Mucosa of rectum (tissue), 2 donors: Measurements from ENCODE around the gene LRMDA.

Experiments used
- H3K27ac ChIP-seq, 2 donors: one replicate each; pipeline ENCODE4 v1.7.0; 2013; ENCODE audit warnings: inconsistent platforms in 2 of 2, low read depth in 2 of 2, low read length in 2 of 2
- H3K27me3 ChIP-seq, 2 donors: one replicate each; pipeline ENCODE4 v1.7.0; 2013; ENCODE audit warnings: low read length in 2 of 2; ENCODE audit not compliant: control insufficient read depth in 2 of 2, insufficient read depth in 2 of 2
- H3K36me3 ChIP-seq, 2 donors: one replicate each; pipeline ENCODE4 v1.7.0; 2013; ENCODE audit warnings: low read length in 2 of 2; ENCODE audit not compliant: control insufficient read depth in 2 of 2, insufficient read depth in 2 of 2
- H3K4me1 ChIP-seq, 2 donors: one replicate each; pipeline ENCODE4 v1.7.0; 2013; ENCODE audit warnings: low read length in 2 of 2, mild to moderate bottlenecking in 1 of 2; ENCODE audit not compliant: control insufficient read depth in 2 of 2, insufficient read depth in 2 of 2
- H3K4me3 ChIP-seq, 2 donors: one replicate each; pipeline ENCODE4 v1.7.0; 2013; ENCODE audit warnings: low read length in 2 of 2
- H3K9ac ChIP-seq, 2 donors: one replicate each; pipeline ENCODE4 v1.7.0; 2013; ENCODE audit warnings: low read length in 2 of 2, low read depth in 1 of 2, mild to moderate bottlenecking in 1 of 2
- H3K9me3 ChIP-seq, 2 donors: one replicate each; pipeline ENCODE4 v1.7.0; 2013; ENCODE audit warnings: low read length in 2 of 2; ENCODE audit not compliant: control insufficient read depth in 2 of 2
- donor health status: healthy.
- donor health status: Normal muscosa, but diverticular disease.

LRMDA gene

DNA sequence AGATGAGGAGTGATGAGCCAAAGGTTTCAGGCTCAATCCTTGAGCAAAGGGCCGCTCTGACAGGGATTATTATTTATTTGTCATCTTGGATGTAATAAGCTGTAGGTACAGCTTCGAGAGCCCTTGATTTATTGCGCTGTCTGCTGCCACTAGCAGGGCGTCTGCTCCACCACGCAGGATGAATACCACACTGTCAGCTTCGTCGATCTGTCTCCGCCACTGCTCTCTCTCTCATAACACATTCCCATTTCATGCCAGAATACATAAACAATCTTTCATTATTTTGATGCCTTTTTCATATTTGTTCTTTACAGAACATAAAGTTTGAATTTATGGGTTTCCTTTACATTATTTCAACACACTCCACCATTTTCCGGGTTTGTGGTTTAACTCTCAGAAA lies 276.6 kb downstream of the LRMDA start:
- no peaks in the 10 kb centered on the region for H3K4me1 ChIP-seq
- no peak overlapping the region for H3K27ac ChIP-seq
- H3K36me3 ChIP-seq: no peaks in the 10 kb centered on the region
- no peak overlapping the region for H3K9ac ChIP-seq
- H3K4me3 ChIP-seq: no peak overlapping the region
- no peaks in the 10 kb centered on the region for H3K9me3 ChIP-seq
- H3K27me3 ChIP-seq: no peaks in the 10 kb centered on the region

DNA sequence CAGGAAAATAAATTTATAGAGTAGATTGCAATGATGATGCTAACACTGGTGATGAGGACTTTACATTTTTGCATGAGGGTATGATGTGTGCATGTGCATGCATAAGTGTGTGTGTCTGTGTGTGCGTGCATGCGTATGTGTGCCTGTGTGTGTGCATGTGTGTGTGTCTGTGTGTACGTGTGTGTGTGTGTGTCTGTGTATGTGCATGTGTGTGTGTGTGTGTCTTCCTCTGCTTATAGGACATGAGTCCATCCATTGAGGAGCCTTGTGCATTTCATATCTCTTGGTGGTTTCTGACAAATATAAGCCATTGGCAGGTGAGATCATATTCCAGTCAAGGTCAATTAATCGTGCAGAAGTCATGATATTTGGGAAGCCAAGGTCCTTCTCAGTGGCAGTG lies 277.8 kb downstream of the LRMDA start:
- H3K9ac ChIP-seq: no peak overlapping the region
- no peaks in the 10 kb centered on the region for H3K27me3 ChIP-seq
- no peak overlapping the region for H3K4me3 ChIP-seq
- H3K4me1 ChIP-seq: no peaks in the 10 kb centered on the region
- no peaks in the 10 kb centered on the region for H3K9me3 ChIP-seq
- no peak overlapping the region for H3K27ac ChIP-seq
- H3K36me3 ChIP-seq: no peaks in the 10 kb centered on the region

DNA sequence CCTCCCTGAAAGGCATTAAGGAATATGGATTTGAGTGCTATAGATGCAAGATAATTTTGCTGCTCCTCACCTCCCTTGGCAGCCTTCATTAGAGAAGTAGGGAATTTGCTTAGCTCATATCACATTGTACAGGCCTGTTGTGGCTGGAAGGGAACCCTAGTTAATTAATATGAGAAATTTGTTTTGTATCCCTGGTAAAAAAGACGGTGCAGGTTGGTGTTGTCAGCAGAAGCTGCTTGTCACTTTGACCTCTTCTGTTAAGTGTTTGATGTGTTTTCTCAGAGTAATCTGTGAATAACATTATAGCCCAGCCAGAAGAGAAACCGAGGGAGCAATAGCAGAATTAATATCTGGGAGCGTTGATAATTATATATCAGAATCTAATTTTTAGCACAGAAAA lies 278.4 kb downstream of the LRMDA start:
- H3K4me3 ChIP-seq: no peak overlapping the region
- H3K9me3 ChIP-seq: no peaks in the 10 kb centered on the region
- H3K4me1 ChIP-seq: no peaks in the 10 kb centered on the region
- no peak overlapping the region for H3K9ac ChIP-seq
- no peak overlapping the region for H3K27ac ChIP-seq
- no peaks in the 10 kb centered on the region for H3K27me3 ChIP-seq
- no peaks in the 10 kb centered on the region for H3K36me3 ChIP-seq

DNA sequence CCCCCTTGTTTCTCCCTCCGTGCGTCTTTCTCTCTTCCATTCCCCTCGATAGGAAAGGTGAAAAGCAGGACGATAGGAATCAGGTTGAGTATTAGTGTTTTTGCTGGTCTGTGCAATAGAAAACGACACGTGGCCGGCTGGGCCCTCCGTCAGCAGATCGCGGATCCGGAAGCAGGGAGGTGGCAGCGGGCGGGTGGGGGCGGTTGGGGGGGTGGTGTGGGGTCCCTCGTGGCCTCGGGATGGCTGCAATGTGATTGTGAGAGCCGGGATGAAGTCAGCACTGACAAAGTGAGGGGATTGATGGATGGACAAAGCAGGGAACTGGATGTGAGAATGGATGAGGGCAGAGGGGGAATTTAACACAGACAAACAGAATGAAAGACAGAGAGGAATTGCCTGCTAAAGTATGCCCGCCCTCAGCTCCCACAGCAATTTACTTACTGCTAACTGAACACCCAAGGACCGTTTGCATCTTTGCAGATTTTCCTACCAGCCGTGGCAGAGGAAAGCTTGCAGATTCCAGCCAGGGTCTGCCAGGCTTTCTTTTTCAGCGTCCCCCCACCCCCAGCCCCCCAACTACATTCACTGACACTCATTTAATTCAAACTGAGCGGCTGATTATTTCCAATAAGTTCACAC lies 280.9 kb downstream of the LRMDA start:
- Histone ChIP-seq H3K36me3 (no peaks in the 10 kb centered on the region), H3K9me3 (no peaks in the 10 kb centered on the region), H3K9ac (no peak overlapping the region), H3K4me1 (no peaks in the 10 kb centered on the region), H3K27me3 (no peaks in the 10 kb centered on the region), H3K4me3 (no peak overlapping the region), H3K27ac (no peak overlapping the region)

DNA sequence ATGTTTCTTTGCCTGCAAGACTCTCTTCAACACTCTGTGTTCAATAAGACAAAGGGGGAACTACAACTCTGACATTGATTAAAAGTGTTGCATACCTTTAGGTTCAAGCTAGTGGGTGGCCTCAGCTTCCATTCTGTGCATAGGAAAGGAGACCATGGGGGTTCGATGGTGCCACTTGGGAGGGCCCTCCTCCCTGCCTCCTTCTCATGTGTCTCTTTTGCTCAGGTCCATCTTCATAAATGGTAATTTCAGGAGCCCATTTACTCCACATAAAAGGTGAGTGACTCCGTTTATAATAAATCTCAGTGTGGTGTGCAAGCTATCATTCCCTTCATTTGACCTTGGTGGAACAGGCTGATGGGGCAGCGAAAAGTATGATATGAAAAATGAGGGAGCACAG lies 285.1 kb downstream of the LRMDA start:
- Histone ChIP-seq H3K36me3 (no peaks in the 10 kb centered on the region), H3K27me3 (no peaks in the 10 kb centered on the region), H3K4me1 (no peaks in the 10 kb centered on the region)

DNA sequence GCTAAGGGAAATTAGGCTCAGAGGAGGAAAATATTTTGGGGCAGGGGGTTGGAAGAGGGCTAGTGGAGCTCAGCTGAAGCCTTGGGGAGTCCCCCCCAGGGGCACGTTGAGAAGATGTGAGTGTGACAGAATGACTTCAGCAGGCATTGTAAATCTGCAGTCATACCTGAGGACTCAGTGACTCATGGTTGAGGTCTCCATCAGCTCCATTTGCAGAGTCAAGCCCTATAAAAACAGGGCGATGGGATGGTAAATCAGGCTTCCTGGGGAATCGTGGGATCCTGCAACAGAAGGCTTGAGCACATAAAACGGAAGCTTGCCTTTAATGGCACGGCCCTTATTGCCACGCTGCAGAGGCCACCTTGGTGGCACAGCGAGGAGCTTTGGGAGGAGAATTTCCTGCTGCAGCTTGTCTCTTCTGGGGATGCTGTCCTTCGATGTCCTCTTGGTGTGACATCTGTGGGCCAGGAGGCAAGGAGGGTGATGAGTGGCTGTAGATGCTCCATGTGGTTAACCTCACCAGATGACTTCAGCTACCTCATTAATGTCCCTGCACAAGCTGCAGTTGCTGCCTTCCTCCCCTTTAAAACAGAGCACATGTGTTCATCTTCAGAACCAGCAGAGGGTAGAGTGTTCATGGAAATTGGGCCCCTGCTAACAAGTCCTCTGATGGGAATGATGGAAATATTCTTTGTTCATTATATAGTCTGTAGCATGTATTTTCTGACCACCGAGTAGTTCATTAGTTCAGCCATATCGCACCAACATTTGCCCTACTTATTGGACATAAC lies 285.9 kb downstream of the LRMDA start:
- no peaks in the 10 kb centered on the region for H3K4me1 ChIP-seq
- no peak overlapping the region for H3K4me3 ChIP-seq
- no peaks in the 10 kb centered on the region for H3K27me3 ChIP-seq
- H3K9ac ChIP-seq: no peak overlapping the region
- no peaks in the 10 kb centered on the region for H3K36me3 ChIP-seq
- no peaks in the 10 kb centered on the region for H3K9me3 ChIP-seq
- no peak overlapping the region for H3K27ac ChIP-seq

More for the DNA sequence above, 285.1 kb downstream of the LRMDA start:
- Histone ChIP-seq H3K4me3 (no peak overlapping the region), H3K9me3 (no peaks in the 10 kb centered on the region), H3K9ac (no peak overlapping the region), H3K27ac (no peak overlapping the region)

DNA sequence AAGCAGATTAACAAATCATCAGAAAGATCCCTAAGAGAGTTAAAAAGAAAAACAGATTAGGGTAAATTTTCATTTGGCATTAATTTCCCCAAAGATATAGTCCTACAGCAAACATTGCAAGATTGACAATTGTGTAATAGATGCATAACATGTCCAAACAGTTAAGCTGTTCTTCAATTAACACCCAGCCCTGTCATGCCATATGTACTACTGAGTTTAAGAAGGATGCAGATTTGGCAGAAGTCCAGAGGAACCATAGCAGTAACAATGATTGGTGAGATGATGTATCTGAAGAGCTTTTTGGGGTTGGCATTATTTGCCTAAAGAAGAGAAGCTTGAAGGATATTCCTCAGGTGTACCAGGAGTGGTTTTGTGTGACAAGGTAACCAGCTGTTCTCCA lies 287.6 kb downstream of the LRMDA start:
- no peak overlapping the region for H3K9ac ChIP-seq
- H3K4me3 ChIP-seq: no peak overlapping the region
- no peaks in the 10 kb centered on the region for H3K4me1 ChIP-seq
- H3K9me3 ChIP-seq: no peaks in the 10 kb centered on the region
- H3K36me3 ChIP-seq: no peaks in the 10 kb centered on the region
- H3K27me3 ChIP-seq: no peaks in the 10 kb centered on the region
- no peak overlapping the region for H3K27ac ChIP-seq

DNA sequence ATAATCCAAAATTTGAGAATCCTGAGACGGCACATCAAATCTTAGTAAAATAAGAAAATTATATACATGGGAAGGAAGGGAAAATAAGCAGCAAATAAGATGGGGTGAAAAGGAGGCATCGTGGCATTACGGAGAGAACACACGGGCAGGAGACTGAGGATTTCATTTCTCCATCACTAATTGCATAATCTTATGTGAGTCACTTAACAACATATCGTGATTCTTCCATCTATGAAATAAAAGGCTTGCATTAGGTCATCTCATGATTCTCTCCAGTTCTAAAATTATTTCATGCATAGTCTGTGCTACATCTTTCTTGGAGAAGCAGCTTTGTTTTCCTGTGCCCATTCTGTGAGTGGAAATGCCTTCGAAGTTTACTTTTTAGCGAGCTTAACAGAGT lies 288.7 kb downstream of the LRMDA start:
- Histone ChIP-seq H3K27ac (no peak overlapping the region), H3K9me3 (no peaks in the 10 kb centered on the region), H3K4me3 (no peak overlapping the region), H3K36me3 (no peaks in the 10 kb centered on the region), H3K4me1 (no peaks in the 10 kb centered on the region), H3K27me3 (no peaks in the 10 kb centered on the region), H3K9ac (no peak overlapping the region)

DNA sequence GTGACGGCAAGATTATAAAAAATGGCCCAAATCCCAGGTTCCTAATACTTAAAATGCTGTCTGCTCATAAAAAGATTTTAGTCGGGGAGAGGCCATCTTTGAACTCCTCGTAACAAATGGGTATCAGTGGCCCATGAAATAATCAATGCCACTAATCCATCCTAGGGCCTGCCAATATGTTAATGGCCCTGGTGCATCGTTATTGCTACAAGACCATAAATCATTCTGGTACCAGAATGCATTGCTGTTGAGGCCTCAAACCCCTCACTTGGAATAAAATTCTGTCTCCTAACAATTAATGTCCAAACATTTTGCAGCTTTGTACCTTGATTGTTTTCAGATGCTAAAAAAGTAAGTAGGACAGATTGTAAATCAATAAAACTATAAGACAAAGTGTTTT lies 290.6 kb downstream of the LRMDA start:
- H3K4me1 ChIP-seq: no peaks in the 10 kb centered on the region
- H3K4me3 ChIP-seq: no peak overlapping the region
- no peaks in the 10 kb centered on the region for H3K9me3 ChIP-seq
- H3K27ac ChIP-seq: no peak overlapping the region
- H3K27me3 ChIP-seq: no peaks in the 10 kb centered on the region
- no peaks in the 10 kb centered on the region for H3K36me3 ChIP-seq
- H3K9ac ChIP-seq: no peak overlapping the region

DNA sequence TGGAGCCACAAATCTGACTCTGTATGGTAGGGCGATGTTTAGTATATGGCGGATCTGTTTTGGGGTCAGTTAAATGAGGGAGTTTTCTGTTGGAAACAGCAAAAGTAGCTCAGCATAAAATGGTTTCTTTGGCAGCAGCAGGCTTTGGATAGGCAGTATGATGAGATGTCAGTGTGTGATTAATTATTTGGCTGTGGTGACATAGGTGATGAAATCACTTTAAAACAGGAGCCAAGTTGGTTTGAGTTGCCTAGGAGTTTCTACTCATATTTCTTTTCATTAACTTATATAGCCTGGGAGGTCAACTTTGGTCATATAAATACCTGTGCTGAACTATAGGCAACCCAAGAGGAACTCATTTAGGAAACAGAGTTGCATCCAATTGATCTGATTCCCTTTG lies 291.2 kb downstream of the LRMDA start:
- H3K36me3 ChIP-seq: no peaks in the 10 kb centered on the region
- H3K4me3 ChIP-seq: no peak overlapping the region
- no peaks in the 10 kb centered on the region for H3K4me1 ChIP-seq
- H3K27ac ChIP-seq: no peak overlapping the region
- H3K9ac ChIP-seq: no peak overlapping the region
- H3K9me3 ChIP-seq: no peaks in the 10 kb centered on the region
- no peaks in the 10 kb centered on the region for H3K27me3 ChIP-seq
